ENCODE results near the gene IBSP.

Gene IBSP

DNA sequence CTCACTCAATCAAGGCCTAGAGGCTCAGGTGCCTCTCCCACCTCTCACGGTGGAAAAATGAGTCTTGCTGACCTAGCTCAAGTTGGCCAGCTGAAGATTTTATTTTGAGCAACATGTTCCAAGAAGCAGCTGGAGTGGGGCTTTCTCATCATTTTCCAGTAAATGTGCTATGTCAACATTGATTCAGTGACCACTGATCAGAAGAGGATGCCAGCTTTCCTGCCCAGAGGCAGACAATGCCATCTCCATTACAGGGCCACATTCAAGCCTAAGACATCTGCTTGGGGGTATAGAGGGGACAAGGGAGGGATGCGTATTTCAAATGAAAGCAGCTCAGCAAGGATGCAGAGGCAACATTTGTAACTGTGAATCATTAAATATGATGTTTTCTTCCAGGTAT, 36.4 kb downstream of the IBSP start:
- Histone ChIP-seq H3K4me1 (ENCODE audit: control insufficient read depth, insufficient read depth, low read length, unreplicated experiment) (peaks cover 10% of the 10 kb centered on the region), H3K36me3 (ENCODE audit: insufficient read depth, low read length) (no peaks in the 10 kb centered on the region), H3K79me2 (ENCODE audit: control insufficient read depth, insufficient read depth, low read length, unreplicated experiment) (no peaks in the 10 kb centered on the region), H3K4me3 (ENCODE audit: low read depth, low read length) (no peak overlapping the region), H2AFZ (ENCODE audit: low read length, unreplicated experiment) (no peak overlapping the region), H3K27ac (ENCODE audit: low read depth, low read length) (no peak overlapping the region), H3K27me3 (ENCODE audit: insufficient read depth, low read length) (no peaks in the 10 kb centered on the region)

DNA sequence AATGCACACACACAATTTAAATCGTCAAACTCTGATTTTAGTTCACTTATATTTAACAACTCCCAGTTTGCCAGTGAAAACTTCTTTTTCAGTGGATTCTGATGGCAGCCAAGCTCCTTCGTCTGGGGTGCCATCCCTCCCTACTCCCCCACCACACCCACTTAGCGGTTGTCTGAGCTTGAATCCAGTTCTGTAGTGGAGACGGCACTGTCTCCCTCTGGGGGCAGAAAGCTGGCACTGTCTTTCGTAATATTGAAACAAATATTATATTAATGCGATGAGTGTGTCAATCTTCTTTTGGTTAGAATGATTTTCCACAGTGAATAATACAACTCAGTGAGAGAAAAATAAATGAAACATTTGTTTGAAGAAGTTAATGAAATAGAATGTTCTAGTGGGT, 38.9 kb downstream of the IBSP start:
- Histone ChIP-seq H3K27ac (ENCODE audit: low read depth, low read length) (no peak overlapping the region), H3K4me1 (ENCODE audit: control insufficient read depth, insufficient read depth, low read length, unreplicated experiment) (peaks cover 14% of the 10 kb centered on the region), H2AFZ (ENCODE audit: low read length, unreplicated experiment) (no peak overlapping the region), H3K79me2 (ENCODE audit: control insufficient read depth, insufficient read depth, low read length, unreplicated experiment) (no peaks in the 10 kb centered on the region), H3K4me3 (ENCODE audit: low read depth, low read length) (no peak overlapping the region), H3K27me3 (ENCODE audit: insufficient read depth, low read length) (no peaks in the 10 kb centered on the region), H3K36me3 (ENCODE audit: insufficient read depth, low read length) (no peaks in the 10 kb centered on the region)

DNA sequence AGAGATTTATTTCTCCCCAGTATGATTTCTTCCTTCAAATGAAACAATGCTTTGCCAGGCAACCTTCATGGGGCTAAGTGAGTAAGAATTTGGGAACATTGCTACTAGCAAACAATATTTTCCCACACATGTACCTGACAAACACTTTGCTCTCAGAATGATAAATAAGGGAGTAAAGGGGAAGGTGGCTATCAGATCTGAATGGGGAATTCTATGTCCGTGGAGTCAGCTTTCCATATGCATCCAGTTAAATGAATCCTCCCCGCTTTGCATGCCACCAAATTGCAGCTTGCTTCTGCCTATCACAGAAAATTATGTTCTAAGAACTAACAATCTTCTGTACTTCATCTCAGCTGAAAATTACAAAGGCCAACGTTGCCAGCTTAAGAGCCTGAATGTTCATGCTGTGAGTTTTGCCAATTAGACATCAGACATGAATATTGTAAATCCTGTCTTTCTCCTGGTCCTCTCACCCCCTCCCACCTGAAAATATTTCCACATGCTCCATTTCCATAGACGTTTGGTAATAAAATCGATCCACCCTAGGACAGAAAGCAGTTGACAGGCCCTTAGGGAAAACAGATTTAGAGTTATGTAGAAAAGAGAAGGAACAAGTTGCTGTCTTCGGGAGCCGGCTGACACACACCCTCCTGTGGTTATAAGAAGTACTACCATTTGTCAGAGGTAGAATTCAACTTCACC, 39.7 kb downstream of the IBSP start:
- no peak overlapping the region for H3K27ac ChIP-seq (ENCODE audit: low read depth, low read length)
- H3K4me3 ChIP-seq (ENCODE audit: low read depth, low read length), result no peak overlapping the region
- no peak overlapping the region for H2AFZ ChIP-seq (ENCODE audit: low read length, unreplicated experiment)
- peaks cover 20% of the 10 kb centered on the region for H3K4me1 ChIP-seq (ENCODE audit: control insufficient read depth, insufficient read depth, low read length, unreplicated experiment)
- H3K79me2 ChIP-seq (ENCODE audit: control insufficient read depth, insufficient read depth, low read length, unreplicated experiment), result no peaks in the 10 kb centered on the region
- no peaks in the 10 kb centered on the region for H3K36me3 ChIP-seq (ENCODE audit: insufficient read depth, low read length)
- no peaks in the 10 kb centered on the region for H3K27me3 ChIP-seq (ENCODE audit: insufficient read depth, low read length)

DNA sequence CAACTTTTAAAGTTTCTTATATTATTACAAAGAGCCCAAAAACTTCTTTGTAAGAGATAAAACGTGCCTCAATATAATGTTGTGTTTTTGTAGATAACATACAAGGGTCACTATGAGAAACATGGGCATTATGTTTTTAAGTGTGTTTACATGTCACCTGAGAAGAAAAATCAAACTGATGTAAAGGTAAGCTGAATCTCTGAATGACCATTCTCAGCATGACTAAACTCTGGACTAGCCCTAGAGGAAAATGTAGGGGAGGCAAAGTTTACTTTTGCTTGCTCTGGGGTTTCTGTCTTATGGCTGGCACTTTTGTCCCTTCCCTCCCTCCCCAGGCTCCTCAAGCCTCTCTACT, 40.2 kb downstream of the IBSP start:
- Histone ChIP-seq H3K27me3 (ENCODE audit: insufficient read depth, low read length) (no peaks in the 10 kb centered on the region), H3K27ac (ENCODE audit: low read depth, low read length) (no peak overlapping the region), H3K4me1 (ENCODE audit: control insufficient read depth, insufficient read depth, low read length, unreplicated experiment) (peaks cover 20% of the 10 kb centered on the region), H3K4me3 (ENCODE audit: low read depth, low read length) (no peak overlapping the region), H2AFZ (ENCODE audit: low read length, unreplicated experiment) (no peak overlapping the region), H3K36me3 (ENCODE audit: insufficient read depth, low read length) (no peaks in the 10 kb centered on the region), H3K79me2 (ENCODE audit: control insufficient read depth, insufficient read depth, low read length, unreplicated experiment) (no peaks in the 10 kb centered on the region)

- no peak overlapping the region for H3K27ac ChIP-seq (ENCODE audit: low read depth, low read length)
- H3K4me1 ChIP-seq (ENCODE audit: control insufficient read depth, insufficient read depth, low read length, unreplicated experiment), result peaks cover 21% of the 10 kb centered on the region
- H3K79me2 ChIP-seq (ENCODE audit: control insufficient read depth, insufficient read depth, low read length, unreplicated experiment), result no peaks in the 10 kb centered on the region
- H2AFZ ChIP-seq (ENCODE audit: low read length, unreplicated experiment), result no peak overlapping the region
- H3K4me3 ChIP-seq (ENCODE audit: low read depth, low read length), result no peak overlapping the region
- H3K27me3 ChIP-seq (ENCODE audit: insufficient read depth, low read length), result no peaks in the 10 kb centered on the region
- no peaks in the 10 kb centered on the region for H3K36me3 ChIP-seq (ENCODE audit: insufficient read depth, low read length)
Measured at GRCh38 chr4:87840149-87840548, 40.8 kb downstream of the IBSP start.

DNA sequence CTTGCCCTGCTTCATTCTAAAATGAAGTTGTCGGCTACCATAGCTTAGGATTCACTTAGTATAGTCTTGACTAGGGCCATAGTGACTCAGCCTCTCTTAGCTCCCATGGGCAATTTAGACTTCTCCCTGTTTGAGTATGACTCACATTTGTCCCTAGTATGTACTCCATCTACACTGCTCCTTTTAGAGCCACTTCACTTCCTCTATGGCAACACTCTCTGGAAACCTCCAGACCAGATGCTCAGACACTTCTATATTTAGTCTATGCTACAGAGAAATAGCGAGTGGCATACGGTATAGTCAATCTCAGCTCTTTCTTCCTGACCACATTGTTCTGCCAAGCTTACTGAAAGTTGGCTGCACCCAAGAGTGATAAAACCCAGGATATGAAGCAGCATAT, 44.6 kb downstream of the IBSP start:
- Histone ChIP-seq H3K27ac (ENCODE audit: low read depth, low read length) (peak overlapping the region; percentile 94), H3K27me3 (ENCODE audit: insufficient read depth, low read length) (no peaks in the 10 kb centered on the region), H3K4me1 (ENCODE audit: control insufficient read depth, insufficient read depth, low read length, unreplicated experiment) (peaks cover 15% of the 10 kb centered on the region), H3K79me2 (ENCODE audit: control insufficient read depth, insufficient read depth, low read length, unreplicated experiment) (no peaks in the 10 kb centered on the region), H3K36me3 (ENCODE audit: insufficient read depth, low read length) (no peaks in the 10 kb centered on the region), H3K4me3 (ENCODE audit: low read depth, low read length) (peak overlapping the region; percentile 63), H2AFZ (ENCODE audit: low read length, unreplicated experiment) (peak overlapping the region; percentile 77)

GRCh38 chr4:87844452-87844851, 45.1 kb downstream of the IBSP start:
- H3K27me3 ChIP-seq (ENCODE audit: insufficient read depth, low read length), result no peaks in the 10 kb centered on the region
- H2AFZ ChIP-seq (ENCODE audit: low read length, unreplicated experiment), result peak overlapping the region; percentile 77
- H3K79me2 ChIP-seq (ENCODE audit: control insufficient read depth, insufficient read depth, low read length, unreplicated experiment), result no peaks in the 10 kb centered on the region
- H3K4me1 ChIP-seq (ENCODE audit: control insufficient read depth, insufficient read depth, low read length, unreplicated experiment), result peaks cover 18% of the 10 kb centered on the region
- H3K36me3 ChIP-seq (ENCODE audit: insufficient read depth, low read length), result no peaks in the 10 kb centered on the region
- peak overlapping the region; percentile 63 for H3K4me3 ChIP-seq (ENCODE audit: low read depth, low read length)
- peak overlapping the region; percentile 94 for H3K27ac ChIP-seq (ENCODE audit: low read depth, low read length)

GRCh38 chr4:87846226-87846625, 46.9 kb downstream of the IBSP start:
- Histone ChIP-seq H3K79me2 (ENCODE audit: control insufficient read depth, insufficient read depth, low read length, unreplicated experiment) (no peaks in the 10 kb centered on the region), H3K36me3 (ENCODE audit: insufficient read depth, low read length) (no peaks in the 10 kb centered on the region), H3K4me3 (ENCODE audit: low read depth, low read length) (no peak overlapping the region)

GRCh38 chr4:87848622-87849351, 49.4 kb downstream of the IBSP start:
- Histone ChIP-seq H3K27ac (ENCODE audit: low read depth, low read length) (no peak overlapping the region), H3K4me3 (ENCODE audit: low read depth, low read length) (peak overlapping the region; percentile 61), H3K27me3 (ENCODE audit: insufficient read depth, low read length) (no peaks in the 10 kb centered on the region), H3K36me3 (ENCODE audit: insufficient read depth, low read length) (no peaks in the 10 kb centered on the region), H3K79me2 (ENCODE audit: control insufficient read depth, insufficient read depth, low read length, unreplicated experiment) (no peaks in the 10 kb centered on the region), H2AFZ (ENCODE audit: low read length, unreplicated experiment) (peak overlapping the region; percentile 91), H3K4me1 (ENCODE audit: control insufficient read depth, insufficient read depth, low read length, unreplicated experiment) (peaks cover 17% of the 10 kb centered on the region)

More at GRCh38 chr4:87846226-87846625, 46.9 kb downstream of the IBSP start:
- no peaks in the 10 kb centered on the region for H3K27me3 ChIP-seq (ENCODE audit: insufficient read depth, low read length)
- H3K4me1 ChIP-seq (ENCODE audit: control insufficient read depth, insufficient read depth, low read length, unreplicated experiment), result peaks cover 26% of the 10 kb centered on the region
- H3K27ac ChIP-seq (ENCODE audit: low read depth, low read length), result no peak overlapping the region
- H2AFZ ChIP-seq (ENCODE audit: low read length, unreplicated experiment), result no peak overlapping the region

- H3K4me1 ChIP-seq (ENCODE audit: control insufficient read depth, insufficient read depth, low read length, unreplicated experiment), result peaks cover 17% of the 10 kb centered on the region
Measured at GRCh38 chr4:87849612-87850011, 50.3 kb downstream of the IBSP start.

GRCh38 chr4:87851332-87851731, 52.0 kb downstream of the IBSP start:
- Histone ChIP-seq H3K36me3 (ENCODE audit: insufficient read depth, low read length) (no peaks in the 10 kb centered on the region), H3K4me1 (ENCODE audit: control insufficient read depth, insufficient read depth, low read length, unreplicated experiment) (peaks cover 12% of the 10 kb centered on the region), H3K27me3 (ENCODE audit: insufficient read depth, low read length) (no peaks in the 10 kb centered on the region), H3K27ac (ENCODE audit: low read depth, low read length) (no peak overlapping the region), H3K4me3 (ENCODE audit: low read depth, low read length) (no peak overlapping the region), H3K79me2 (ENCODE audit: control insufficient read depth, insufficient read depth, low read length, unreplicated experiment) (no peaks in the 10 kb centered on the region), H2AFZ (ENCODE audit: low read length, unreplicated experiment) (no peak overlapping the region)

More at GRCh38 chr4:87849612-87850011, 50.3 kb downstream of the IBSP start:
- Histone ChIP-seq H3K27ac (ENCODE audit: low read depth, low read length) (no peak overlapping the region), H3K79me2 (ENCODE audit: control insufficient read depth, insufficient read depth, low read length, unreplicated experiment) (no peaks in the 10 kb centered on the region), H3K4me3 (ENCODE audit: low read depth, low read length) (no peak overlapping the region), H3K36me3 (ENCODE audit: insufficient read depth, low read length) (no peaks in the 10 kb centered on the region), H3K27me3 (ENCODE audit: insufficient read depth, low read length) (no peaks in the 10 kb centered on the region), H2AFZ (ENCODE audit: low read length, unreplicated experiment) (peak overlapping the region; percentile 68)

Data from ACC112 (cell line).